KMS-11 (cell line): ENCODE results near the gene LINGO1.

ENCODE experiments used
- H2AFZ ChIP-seq: fragments of 200-600 bp; sonication (generic); 2 replicates; pipeline ENCODE4 v1.6.1; 2016; ENCODE audit warnings: antibody characterized with exemption, mixed run types, low read depth
- H3K27ac ChIP-seq: fragments of 200-600 bp; sonication (generic); 2 replicates; pipeline ENCODE4 v1.6.1; 2016; ENCODE audit warnings: mild to moderate bottlenecking, mixed run types
- H3K27me3 ChIP-seq: fragments of 200-600 bp; sonication (generic); 2 replicates; pipeline ENCODE4 v1.6.1; 2017; ENCODE audit warnings: mild to moderate bottlenecking, low read depth, mixed run types, moderate library complexity; ENCODE audit not compliant: insufficient read depth
- H3K36me3 ChIP-seq: fragments of 200-600 bp; sonication (generic); 2 replicates; pipeline ENCODE4 v1.6.1; 2017; ENCODE audit warnings: mild to moderate bottlenecking, mixed run types; ENCODE audit not compliant: insufficient read depth
- H3K4me1 ChIP-seq: fragments of 200-600 bp; sonication (generic); 2 replicates; pipeline ENCODE4 v1.6.1; 2016; ENCODE audit warnings: mild to moderate bottlenecking, low read depth, mixed run types; ENCODE audit not compliant: poor library complexity, severe bottlenecking
- H3K4me2 ChIP-seq: fragments of 200-600 bp; sonication (generic); 2 replicates; pipeline ENCODE4 v1.7.0; 2016; ENCODE audit warnings: mild to moderate bottlenecking, mixed run types
- H3K4me3 ChIP-seq: fragments of 200-600 bp; sonication (generic); IDR thresholded peaks from 2 replicates; pipeline ENCODE4 v1.6.1; 2017; ENCODE audit warnings: low read depth, low read length, mixed read lengths; ENCODE audit not compliant: insufficient read depth
- H3K79me2 ChIP-seq: fragments of 200-600 bp; sonication (generic); 2 replicates; pipeline ENCODE4 v1.6.1; 2016; ENCODE audit warnings: low read depth, mixed run types; ENCODE audit not compliant: insufficient read depth
- H3K9ac ChIP-seq: fragments of 200-600 bp; sonication (generic); 2 replicates; pipeline ENCODE4 v1.6.1; 2016; ENCODE audit warnings: mild to moderate bottlenecking, mixed run types
- H4K20me1 ChIP-seq: fragments of 200-600 bp; sonication (generic); 2 replicates; pipeline ENCODE4 v1.6.1; 2016; ENCODE audit warnings: mild to moderate bottlenecking, mixed run types; ENCODE audit not compliant: insufficient read depth
- TF ChIP-seq, protein P1 (sequence below): fragments of 200-600 bp; sonication (generic); conservative IDR thresholded peaks from 2 replicates; pipeline ENCODE4 v1.6.1; 2017; ENCODE audit warnings: low read depth, mild to moderate bottlenecking, antibody characterized with exemption, low read length, moderate library complexity, mixed read lengths

LINGO1 gene

DNA sequence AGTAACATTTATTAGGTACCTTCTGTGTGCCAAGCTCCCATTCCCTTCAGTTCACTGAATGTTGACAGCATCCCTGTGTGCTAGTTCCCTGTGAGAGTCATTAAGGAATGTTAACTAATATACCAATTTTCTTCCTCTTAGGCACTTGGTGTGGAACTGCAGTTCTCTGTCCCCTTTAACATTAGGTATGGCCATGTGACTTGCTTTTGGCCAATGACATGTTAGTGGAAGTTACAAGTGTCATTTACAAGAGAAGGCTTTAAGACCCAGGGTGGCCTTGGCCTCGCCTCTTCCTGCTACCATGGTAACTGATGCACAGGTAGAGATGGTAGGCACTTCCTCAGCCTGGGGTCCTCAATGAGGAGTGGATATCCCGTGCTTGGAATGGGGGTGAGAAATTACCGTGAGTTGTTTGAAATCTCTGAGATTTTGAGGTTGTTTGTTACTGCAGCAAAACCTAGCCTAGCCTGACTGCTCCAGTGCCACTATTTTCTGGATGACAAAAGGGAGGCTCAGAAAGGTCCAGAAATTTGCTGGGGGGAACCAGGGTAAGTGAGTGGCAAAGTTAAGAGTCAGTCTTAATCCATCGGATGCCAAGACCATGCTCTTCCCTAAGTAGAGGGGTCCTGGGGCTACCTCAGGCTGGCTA lies 21.2 kb upstream of the LINGO1 start:
- H4K20me1 ChIP-seq = no peaks in the 10 kb centered on the region
- peaks cover 84% of the 10 kb centered on the region for H3K27me3 ChIP-seq
- no peak overlapping the region for H3K4me2 ChIP-seq
- H3K9ac ChIP-seq = no peak overlapping the region
- TF ChIP-seq, protein P1, sequence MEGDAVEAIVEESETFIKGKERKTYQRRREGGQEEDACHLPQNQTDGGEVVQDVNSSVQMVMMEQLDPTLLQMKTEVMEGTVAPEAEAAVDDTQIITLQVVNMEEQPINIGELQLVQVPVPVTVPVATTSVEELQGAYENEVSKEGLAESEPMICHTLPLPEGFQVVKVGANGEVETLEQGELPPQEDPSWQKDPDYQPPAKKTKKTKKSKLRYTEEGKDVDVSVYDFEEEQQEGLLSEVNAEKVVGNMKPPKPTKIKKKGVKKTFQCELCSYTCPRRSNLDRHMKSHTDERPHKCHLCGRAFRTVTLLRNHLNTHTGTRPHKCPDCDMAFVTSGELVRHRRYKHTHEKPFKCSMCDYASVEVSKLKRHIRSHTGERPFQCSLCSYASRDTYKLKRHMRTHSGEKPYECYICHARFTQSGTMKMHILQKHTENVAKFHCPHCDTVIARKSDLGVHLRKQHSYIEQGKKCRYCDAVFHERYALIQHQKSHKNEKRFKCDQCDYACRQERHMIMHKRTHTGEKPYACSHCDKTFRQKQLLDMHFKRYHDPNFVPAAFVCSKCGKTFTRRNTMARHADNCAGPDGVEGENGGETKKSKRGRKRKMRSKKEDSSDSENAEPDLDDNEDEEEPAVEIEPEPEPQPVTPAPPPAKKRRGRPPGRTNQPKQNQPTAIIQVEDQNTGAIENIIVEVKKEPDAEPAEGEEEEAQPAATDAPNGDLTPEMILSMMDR = no peak
- no peak overlapping the region for H3K27ac ChIP-seq
- no peaks in the 10 kb centered on the region for H3K36me3 ChIP-seq
- no peak overlapping the region for H2AFZ ChIP-seq
- H3K4me1 ChIP-seq = no peaks in the 10 kb centered on the region
- H3K4me3 ChIP-seq = no peak overlapping the region
- no peaks in the 10 kb centered on the region for H3K79me2 ChIP-seq

DNA sequence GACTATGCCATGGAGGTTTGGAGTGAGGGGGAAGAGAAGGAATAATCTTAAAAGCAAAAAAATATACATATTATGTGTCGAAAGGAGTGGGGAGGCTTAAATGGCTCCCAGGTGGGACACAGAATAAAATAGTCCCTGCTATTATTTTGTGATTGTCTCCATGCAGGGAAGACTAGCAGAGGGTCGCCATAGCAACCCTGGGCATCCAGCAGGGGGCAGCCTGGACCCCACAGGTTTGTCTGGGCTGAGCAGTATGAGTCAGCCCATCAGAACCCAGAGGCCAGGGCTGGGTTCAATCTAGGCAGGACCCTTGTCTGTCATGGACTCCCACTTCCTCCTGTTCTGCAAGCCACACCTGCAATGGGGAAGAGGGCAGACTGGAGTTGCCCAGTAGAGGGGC lies 17.6 kb upstream of the LINGO1 start:
- H4K20me1 ChIP-seq = no peaks in the 10 kb centered on the region
- peaks cover 70% of the 10 kb centered on the region for H3K27me3 ChIP-seq
- H2AFZ ChIP-seq = no peak overlapping the region
- TF ChIP-seq, protein P1 = no peak
- H3K9ac ChIP-seq = no peak overlapping the region
- no peak overlapping the region for H3K4me3 ChIP-seq
- no peaks in the 10 kb centered on the region for H3K79me2 ChIP-seq
- H3K4me2 ChIP-seq = no peak overlapping the region
- H3K27ac ChIP-seq = no peak overlapping the region
- H3K36me3 ChIP-seq = no peaks in the 10 kb centered on the region
- no peaks in the 10 kb centered on the region for H3K4me1 ChIP-seq

DNA sequence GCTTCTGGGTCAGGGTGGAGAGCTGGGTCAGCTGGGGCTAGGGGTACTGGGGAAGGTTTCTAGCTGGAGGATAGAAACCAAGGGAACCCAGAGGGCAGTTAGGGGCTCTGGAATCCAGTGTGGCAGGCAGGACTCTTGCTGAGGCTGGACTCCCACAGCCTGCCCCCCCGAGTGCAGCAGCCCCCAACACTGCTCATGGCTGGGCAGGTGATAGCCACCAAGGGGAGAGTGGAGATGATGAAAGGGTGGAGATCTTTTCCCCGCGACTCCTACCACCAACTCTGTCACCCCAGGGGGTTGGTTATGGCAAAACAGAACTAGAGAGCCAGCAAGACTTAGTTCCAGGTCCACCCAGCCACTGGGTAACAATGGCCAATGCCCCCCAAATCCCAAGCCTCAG lies 16.9 kb upstream of the LINGO1 start:
- H3K4me3 ChIP-seq = no peak overlapping the region
- no peaks in the 10 kb centered on the region for H4K20me1 ChIP-seq
- TF ChIP-seq, protein P1 = no peak
- H3K9ac ChIP-seq = no peak overlapping the region
- no peaks in the 10 kb centered on the region for H3K36me3 ChIP-seq
- H3K4me2 ChIP-seq = no peak overlapping the region
- H2AFZ ChIP-seq = no peak overlapping the region
- H3K27ac ChIP-seq = no peak overlapping the region
- peaks cover 70% of the 10 kb centered on the region for H3K27me3 ChIP-seq
- H3K4me1 ChIP-seq = no peaks in the 10 kb centered on the region
- no peaks in the 10 kb centered on the region for H3K79me2 ChIP-seq

DNA sequence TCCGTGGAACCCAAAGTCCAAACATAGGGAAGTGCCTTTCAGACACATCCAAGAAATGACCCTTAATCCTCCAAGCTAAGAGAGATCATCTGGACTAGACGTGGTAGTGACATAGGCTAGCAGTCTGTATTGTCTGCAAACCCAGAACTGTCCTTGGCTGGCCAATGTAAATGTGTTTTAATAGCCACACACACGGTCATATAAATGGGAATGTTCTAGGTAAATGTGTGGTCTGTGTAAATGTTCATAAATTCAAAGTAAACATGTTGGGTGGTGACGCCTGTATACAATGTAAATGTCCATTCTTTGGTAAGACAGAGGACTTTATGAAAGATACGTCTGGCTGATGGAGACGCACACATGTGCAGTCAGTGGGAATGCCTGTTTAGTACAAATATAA lies 16.3 kb upstream of the LINGO1 start:
- H3K79me2 ChIP-seq = no peaks in the 10 kb centered on the region
- peaks cover 71% of the 10 kb centered on the region for H3K27me3 ChIP-seq
- no peak overlapping the region for H3K27ac ChIP-seq
- H2AFZ ChIP-seq = no peak overlapping the region
- no peak overlapping the region for H3K4me3 ChIP-seq
- H3K4me1 ChIP-seq = no peaks in the 10 kb centered on the region
- no peaks in the 10 kb centered on the region for H4K20me1 ChIP-seq
- H3K9ac ChIP-seq = no peak overlapping the region
- no peak overlapping the region for H3K4me2 ChIP-seq
- no peaks in the 10 kb centered on the region for H3K36me3 ChIP-seq
- TF ChIP-seq, protein P1 = no peak
